HL-60/S4 (cell line): ENCODE measurements around the gene FAM111B.

Experiments used
- in situ Hi-C: fragments of 300-500 bp; cut with MboI; formaldehyde crosslinking; loops from 2 replicates; pipeline ENCODE4 v1.14.3; 2022; ENCODE audit warnings: low sequenced_read_pairs

Gene FAM111B

DNA sequence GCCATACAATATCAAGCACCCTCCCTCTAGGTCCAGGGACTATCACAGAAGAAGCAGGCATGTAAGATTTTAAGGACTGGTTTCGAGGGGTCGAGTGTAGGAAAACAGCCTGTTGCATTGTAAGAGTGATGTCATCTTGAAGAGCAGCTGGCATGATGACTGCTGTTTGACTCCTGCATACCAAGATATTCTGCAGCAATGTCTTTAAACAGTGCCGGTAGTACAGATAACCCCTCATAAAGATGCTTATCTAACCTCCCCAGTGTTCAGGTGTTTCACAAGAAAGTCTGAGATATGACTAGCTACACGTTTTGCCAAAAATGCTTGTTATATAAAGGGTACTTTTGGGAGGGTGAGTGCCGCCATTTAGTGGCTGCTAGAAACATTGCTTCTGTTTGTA lies 47.6 kb downstream of the FAM111B start:
- in situ Hi-C loops, result no loop called here

DNA sequence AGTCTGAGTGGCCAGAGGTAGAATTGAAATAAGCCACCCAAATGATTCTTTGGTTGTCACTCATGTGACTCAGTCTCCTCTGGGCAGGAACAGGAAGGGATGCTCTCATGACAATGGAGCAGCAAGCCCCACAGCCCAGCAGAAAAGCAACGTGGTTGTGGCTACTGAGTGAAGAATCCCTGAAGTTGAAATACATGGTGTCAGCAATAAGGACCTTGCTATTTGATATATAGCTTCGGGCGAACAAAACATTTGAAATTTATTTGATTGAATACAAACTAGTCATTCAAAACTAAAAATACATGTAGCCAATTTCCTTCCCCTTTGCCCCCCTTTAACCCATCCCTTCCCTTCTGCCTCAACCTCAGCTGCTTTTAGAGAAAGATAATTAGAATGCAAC lies 50.4 kb downstream of the FAM111B start:
- in situ Hi-C loops, result no loop called here

DNA sequence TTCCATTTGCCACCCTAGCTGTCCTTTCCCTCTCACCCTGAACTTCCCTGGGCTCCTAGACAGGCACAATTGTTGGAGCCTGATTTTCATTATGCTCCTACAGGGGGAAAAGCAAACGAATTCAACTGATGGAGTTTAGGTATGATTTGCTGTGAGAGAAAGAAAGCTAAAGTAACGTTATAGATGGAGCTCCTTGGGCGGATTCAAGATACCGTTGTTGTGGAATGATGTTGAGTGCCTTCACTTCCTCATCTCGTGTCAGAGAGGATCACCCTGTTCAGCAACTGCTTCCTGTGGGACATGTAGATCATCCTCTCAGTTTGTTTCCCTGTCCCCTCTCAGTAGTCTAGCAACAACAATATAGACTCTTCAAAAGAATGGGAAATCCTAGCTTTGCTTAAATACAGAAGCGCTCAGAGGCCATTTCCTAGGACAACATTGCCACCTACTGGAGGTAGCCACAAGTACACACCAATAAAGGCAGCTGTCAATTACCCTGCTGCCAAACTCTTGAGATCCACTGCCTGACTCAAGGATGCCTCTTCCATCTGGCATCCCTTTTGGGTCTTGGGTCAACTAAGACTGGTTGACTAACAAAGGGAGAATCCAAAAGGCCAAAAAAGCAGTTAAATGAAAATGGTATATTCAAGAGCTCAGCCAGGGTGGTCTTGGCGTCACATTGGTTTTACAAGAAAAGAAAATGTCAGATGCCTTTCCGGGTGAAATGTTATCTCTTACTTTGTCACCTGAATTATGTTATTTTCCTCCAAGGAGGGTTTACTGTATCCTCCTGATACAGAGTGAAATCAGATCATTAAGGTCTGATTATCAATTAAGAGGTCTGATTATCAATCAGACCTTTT lies 51.4 kb downstream of the FAM111B start:
- in situ Hi-C loops, result no loop called here

DNA sequence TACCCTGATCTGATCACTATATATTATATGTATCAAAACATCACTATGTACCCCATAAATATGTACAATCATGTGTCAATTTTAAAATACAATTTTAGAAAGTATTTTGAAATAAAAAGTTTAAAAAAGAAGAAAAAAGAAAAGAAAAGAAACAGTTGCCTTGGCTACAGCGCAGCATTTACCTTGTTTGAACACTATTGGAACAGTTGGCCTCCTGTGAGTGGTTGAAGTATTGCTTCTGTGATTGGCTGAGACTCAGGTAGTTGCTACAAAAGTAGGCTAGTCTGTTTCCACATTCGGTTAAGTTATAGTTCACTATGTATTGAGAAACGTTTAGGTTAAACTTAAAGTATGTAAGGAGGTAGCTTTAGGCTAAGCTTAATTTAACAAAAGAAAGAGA lies 57.0 kb downstream of the FAM111B start:
- in situ Hi-C loops, result loop anchor here (10.0 kb wide), 1 partner anchor 261 kb away; the partner anchor contains the start of gene OR5A2

DNA sequence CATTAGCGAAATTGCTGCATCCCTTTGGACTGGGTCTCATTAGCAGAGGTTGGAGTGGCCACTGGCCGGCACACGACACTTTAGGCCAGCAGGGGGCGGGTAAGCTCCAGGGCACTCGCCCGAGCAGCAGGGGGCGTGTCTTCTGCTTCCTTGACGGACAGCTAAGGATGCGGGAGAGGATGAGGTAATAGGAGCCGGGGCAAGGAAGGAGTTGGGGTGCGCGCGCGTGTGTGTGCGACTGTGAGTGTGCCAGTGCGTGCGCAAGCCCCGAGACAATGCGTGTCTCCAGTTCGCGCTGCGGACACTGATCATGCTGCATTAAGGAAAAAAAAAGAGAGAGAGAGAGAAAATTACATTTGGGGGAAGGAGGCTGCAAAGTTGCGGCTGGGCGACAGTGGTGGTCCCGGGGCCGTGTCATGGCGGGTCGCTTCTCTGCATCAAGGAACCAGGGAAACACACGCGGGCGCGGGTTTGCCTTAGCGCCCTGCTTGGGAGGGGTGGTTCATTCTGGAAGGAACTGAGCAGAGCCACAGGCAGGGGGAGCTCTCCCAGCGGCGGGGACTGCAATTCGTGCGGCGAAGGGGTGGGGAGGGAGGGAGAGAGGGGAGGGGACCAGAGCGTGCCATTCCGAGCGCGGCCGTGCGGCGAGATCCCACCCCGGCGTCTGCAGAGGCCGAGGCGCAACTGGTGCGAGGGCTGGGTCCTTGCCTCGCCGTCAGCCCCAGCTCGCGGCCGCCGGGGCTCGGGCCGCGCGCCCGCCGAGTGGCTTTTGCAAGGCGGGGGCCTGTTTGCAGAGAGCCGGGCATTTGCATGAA lies 64.7 kb downstream of the FAM111B start, which contains the start of gene DTX4:
Gene DTX4, plus strand, starts transcription at position 625 of the 815 bp plus-strand sequence. CDS start 464 bp downstream, outside the sequence.
- in situ Hi-C loops, result no loop called here

DNA sequence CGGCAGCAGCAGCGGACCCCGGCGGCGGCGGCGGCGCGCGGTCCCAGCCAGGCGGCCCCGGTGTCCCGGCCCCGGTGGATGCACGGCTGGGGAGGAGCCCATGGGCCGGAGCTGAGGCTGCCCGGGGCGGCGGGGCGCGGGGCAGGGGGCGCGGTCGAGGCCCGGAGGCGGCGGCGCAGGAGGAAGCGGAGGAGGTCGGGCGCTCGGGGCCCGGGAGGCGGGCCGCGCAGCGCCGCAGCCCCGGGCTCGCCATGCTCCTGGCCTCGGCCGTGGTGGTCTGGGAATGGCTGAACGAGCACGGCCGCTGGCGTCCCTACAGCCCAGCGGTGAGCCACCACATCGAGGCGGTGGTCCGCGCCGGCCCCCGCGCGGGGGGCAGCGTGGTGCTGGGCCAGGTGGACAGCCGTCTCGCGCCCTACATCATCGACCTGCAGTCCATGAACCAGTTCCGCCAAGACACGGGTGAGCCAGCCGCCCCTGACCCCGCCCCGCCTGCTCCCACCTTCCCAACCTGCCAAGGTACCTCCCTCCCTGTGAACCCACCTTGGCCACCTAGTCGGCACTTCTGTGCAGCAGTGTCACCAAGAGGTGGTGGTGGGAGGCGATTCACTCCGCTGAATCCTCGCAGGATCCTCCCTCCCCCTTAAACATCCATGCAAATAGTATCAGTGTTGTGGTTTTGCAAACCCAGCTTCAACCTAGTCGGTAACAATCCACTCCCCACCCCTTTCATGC lies 65.5 kb downstream of the FAM111B start:
- in situ Hi-C loops, result no loop called here

DNA sequence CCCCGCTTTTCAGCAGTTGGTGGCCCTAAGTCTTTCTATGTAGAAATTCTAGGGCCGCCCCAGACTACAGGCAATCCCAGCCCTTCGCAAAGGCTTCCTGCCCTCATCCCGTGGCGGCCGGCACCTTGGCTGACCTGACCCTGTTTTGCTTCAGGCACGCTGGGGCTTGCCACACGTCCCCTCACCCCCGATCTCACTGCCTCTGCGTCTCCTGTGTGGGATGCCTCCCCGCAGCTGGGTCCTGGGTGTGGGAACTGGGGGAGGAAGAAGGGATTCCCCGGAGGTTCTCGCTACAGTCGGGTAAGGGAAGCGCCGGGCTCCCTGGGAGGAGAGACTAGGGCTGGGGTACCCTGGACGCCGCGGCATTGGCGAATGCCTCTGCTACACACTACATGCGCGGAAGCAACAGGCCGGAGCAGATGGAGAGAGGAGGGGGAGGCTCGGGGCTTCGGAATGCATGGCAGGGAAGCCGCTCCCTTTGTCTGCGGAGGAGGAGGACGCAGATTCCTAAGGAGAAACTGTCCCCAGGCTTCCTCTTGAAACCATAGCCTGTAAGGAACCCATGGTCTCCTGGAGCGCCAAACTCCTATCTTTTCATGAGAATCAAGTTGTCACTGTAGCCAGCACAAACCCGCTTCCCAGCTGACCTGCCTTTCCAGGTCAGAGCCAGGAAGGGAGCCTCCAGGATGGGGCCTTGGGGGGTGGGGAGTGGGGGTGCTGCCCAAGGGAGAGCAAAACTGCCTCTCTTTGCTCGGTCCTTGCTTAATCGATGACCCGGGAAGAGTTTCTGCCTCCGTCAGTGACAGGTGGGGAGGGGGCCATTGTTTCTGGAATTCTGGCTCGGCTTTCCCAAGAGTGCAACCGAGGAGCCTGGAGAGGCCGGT lies 66.3 kb downstream of the FAM111B start:
- in situ Hi-C loops, result no loop called here

DNA sequence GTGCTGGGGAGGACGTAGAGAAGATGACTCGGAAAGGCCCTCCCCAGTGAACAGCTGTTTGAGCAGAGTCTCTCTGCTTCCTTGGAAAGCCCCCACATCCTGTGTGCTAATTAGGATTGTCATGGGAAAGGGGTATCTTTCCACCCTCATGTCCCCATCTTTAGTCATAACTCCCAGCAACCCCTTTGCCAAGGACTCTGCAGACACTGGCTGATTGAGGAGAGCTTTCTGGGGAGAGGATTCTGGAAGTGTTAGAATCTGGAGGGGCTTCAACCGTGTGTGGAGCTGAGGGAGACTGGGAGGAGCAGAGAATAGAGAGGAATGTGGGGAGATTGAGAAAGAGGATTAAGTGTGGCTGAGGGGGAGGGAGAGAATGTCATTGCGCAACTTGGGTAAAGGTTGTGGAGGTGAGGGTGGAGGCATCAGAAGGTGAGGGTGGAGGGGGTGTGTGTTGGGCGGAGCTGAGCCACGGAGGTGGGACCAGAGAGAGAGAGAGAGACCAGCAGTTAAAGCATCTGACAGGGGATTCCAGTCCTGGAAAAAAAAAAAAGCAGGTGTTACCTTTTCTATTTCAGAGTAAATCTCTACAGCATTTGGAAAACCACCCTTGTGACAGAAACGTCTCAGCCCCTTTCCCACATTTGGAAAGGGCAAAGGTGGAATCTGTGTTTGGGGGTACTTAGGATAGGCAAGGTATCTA lies 67.1 kb downstream of the FAM111B start:
- in situ Hi-C loops, result no loop called here

DNA sequence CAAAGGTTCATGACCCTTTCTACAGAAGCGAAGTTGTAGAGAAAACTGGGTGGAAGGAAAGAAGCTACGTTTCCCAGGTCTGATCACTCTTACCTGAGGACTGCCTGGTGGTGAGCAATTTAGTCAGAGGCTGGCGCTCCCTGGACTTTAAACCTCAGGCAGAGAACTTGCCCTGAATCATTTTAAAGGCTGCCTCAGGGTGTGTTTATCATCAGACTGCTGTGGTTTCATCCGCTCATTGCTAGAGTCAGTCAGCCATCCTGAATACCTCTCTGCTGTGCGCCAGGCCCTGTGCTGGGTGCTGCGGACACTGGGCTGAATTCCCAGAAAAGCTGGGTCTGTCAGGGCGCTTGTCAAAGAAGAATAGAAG lies 67.6 kb downstream of the FAM111B start:
- in situ Hi-C loops, result no loop called here

DNA sequence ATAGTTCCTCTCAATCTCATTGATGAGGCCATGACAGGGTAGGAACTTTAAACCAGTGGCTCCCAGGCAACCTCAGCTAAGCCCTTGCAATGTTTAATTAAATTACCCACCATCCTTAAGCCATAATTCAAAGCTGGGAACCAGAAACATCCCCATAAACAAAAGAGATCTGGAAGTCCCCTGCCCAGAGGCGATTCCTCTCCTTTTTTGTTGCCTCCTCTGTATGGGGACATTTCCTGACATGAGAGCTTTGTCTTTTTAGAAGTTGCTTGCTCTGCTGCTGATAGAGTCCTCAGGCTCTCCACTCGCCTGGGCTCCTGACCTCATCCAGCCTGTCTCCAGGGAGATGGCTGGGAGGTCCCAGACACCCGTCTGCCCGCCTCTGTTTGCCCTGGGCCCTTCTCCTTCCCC lies 68.1 kb downstream of the FAM111B start:
- in situ Hi-C loops, result no loop called here

DNA sequence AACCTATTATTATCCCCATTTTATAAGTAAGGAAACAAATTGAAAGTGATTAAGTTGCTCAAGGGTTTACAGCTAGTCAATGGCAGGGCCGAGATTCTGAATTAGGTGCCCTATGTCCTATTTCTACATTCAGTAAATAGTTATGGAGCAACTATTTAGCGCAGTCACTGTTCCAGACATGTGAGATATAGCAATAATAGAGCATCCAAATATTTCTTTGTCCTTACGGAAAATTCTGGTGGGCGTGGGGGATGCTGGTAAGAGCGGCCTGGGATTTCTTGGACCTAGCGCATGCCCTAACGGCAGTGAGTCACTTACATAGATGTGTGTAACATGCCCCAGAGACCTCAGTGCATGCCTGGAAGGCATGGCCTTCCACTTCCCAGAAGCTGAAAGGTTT lies 69.3 kb downstream of the FAM111B start:
- in situ Hi-C loops, result no loop called here
